Activated T-helper 2 cell treated with anti-CD3 and anti-CD28 coated beads, Interferon-gamma antibody, Interleukin-2, Interleukin-4, amounts not matched to agents 10 μg/mL and 5 μg/mL and 100 μg/mL, durations not matched to agents 14 hours and 24 hours and 36 hours (primary cell): Measurements from ENCODE around the gene KRTAP4-4. TPM values are rescaled to one million over a fixed set of nuclear protein-coding genes. Genes with fewer than 3 reads are reported as not detected.
"Not testable (repeated sequence)": the region's sequence is repeated elsewhere in the genome, so short reads cannot be mapped to it uniquely, and the experiment has no call there.

Source experiments
- DNase-seq: peaks from one replicate; pipeline ENCODE4 v3.0.0; 2021; ENCODE audit warnings: low spot score
- H3K27ac Mint-ChIP-seq: one replicate; pipeline ENCODE4 v1.8.0; 2021; ENCODE audit warnings: mixed read lengths
- H3K27me3 Mint-ChIP-seq: one replicate; pipeline ENCODE4 v1.8.0; 2021; ENCODE audit warnings: low read depth, mixed read lengths
- H3K36me3 Mint-ChIP-seq: one replicate; pipeline ENCODE4 v1.8.0; 2021; ENCODE audit warnings: low read depth, mixed read lengths
- H3K4me1 Mint-ChIP-seq: one replicate; pipeline ENCODE4 v1.8.0; 2021; ENCODE audit warnings: low read depth, mixed read lengths
- H3K4me3 Mint-ChIP-seq: one replicate; pipeline ENCODE4 v1.8.0; 2021; ENCODE audit warnings: low read depth, mild to moderate bottlenecking, moderate library complexity, mixed read lengths
- H3K9me3 Mint-ChIP-seq: one replicate; pipeline ENCODE4 v1.8.0; 2021; ENCODE audit warnings: mixed read lengths
- intact Hi-C: fragments of 100-400 bp; cut with micrococcal nuclease; formaldehyde crosslinking; loops from one replicate; pipeline ENCODE4 v1.15.1; 2023
- total RNA-seq: library from RNA; stranded (reverse); gene quantifications from 2 replicates; pipeline ENCODE4 v1.2.3, GENCODE V29; 2022

Gene KRTAP4-4
- total RNA-seq, 1 donor from 2014 or later: not detected

GRCh38 chr17:41141361-41141760 lies 19.2 kb downstream of the KRTAP4-4 start:
- no peaks in the 10 kb centered on the region for H3K27me3 Mint-ChIP-seq
- H3K4me3 Mint-ChIP-seq: no peak overlapping the region

GRCh38 chr17:41140360-41141131 lies 20.0 kb downstream of the KRTAP4-4 start, which contains the start of gene KRTAP4-6:
Gene KRTAP4-6, minus strand, starts transcription at chr17:41140544. Its CDS starts 57 bp downstream, at chr17:41140487.
- no peaks in the 10 kb centered on the region for H3K27me3 Mint-ChIP-seq
- no peak within 1 kb of the TSS for H3K4me3 Mint-ChIP-seq
- intact Hi-C loops: no loop called here
- no peak within 1 kb of the TSS for H3K27ac Mint-ChIP-seq
- no peaks in the 10 kb centered on the region for H3K36me3 Mint-ChIP-seq
- no peaks in the 10 kb centered on the region for H3K4me1 Mint-ChIP-seq
- DNase-seq: no peak
- H3K9me3 Mint-ChIP-seq: peaks cover 32% of the 10 kb centered on the region

More at GRCh38 chr17:41141361-41141760, 19.2 kb downstream of the KRTAP4-4 start:
- no peaks in the 10 kb centered on the region for H3K4me1 Mint-ChIP-seq
- H3K36me3 Mint-ChIP-seq: no peaks in the 10 kb centered on the region
- peaks cover 32% of the 10 kb centered on the region for H3K9me3 Mint-ChIP-seq
- H3K27ac Mint-ChIP-seq: no peak overlapping the region
- DNase-seq: no peak
- intact Hi-C loops: no loop called here

- H3K27ac Mint-ChIP-seq, DNase-seq, H3K27me3 Mint-ChIP-seq, H3K36me3 Mint-ChIP-seq, H3K4me3 Mint-ChIP-seq, H3K4me1 Mint-ChIP-seq, intact Hi-C loops: not testable (repeated sequence)
- peaks cover 29% of the 10 kb centered on the region for H3K9me3 Mint-ChIP-seq
Observed at GRCh38 chr17:41139865-41140264, 20.7 kb downstream of the KRTAP4-4 start.

- no peak for DNase-seq
- peaks cover 4% of the 10 kb centered on the region for H3K27me3 Mint-ChIP-seq
- no peaks in the 10 kb centered on the region for H3K4me1 Mint-ChIP-seq
- intact Hi-C loops: no loop called here
- H3K4me3 Mint-ChIP-seq: no peak overlapping the region
- no peak overlapping the region for H3K27ac Mint-ChIP-seq
- H3K9me3 Mint-ChIP-seq: no peaks in the 10 kb centered on the region
- H3K36me3 Mint-ChIP-seq: no peaks in the 10 kb centered on the region
Observed at GRCh38 chr17:41133880-41134735, 26.4 kb downstream of the KRTAP4-4 start.

- intact Hi-C loops: no loop called here
- Mint-ChIP-seq H3K4me1 (no peaks in the 10 kb centered on the region), H3K27me3 (peaks cover 4% of the 10 kb centered on the region), H3K9me3 (no peaks in the 10 kb centered on the region), H3K36me3 (no peaks in the 10 kb centered on the region), H3K27ac (no peak overlapping the region), H3K4me3 (no peak overlapping the region)
- DNase-seq: no peak
Observed at GRCh38 chr17:41131979-41132378, 28.6 kb downstream of the KRTAP4-4 start.

- Mint-ChIP-seq H3K9me3 (no peaks in the 10 kb centered on the region), H3K27me3 (peaks cover 17% of the 10 kb centered on the region), H3K4me3 (no peak overlapping the region), H3K36me3 (no peaks in the 10 kb centered on the region), H3K4me1 (no peaks in the 10 kb centered on the region), H3K27ac (no peak overlapping the region)
- no peak for DNase-seq
- intact Hi-C loops: no loop called here
Observed at GRCh38 chr17:41127371-41127770, 33.2 kb downstream of the KRTAP4-4 start.

- peaks cover 14% of the 10 kb centered on the region for H3K27me3 Mint-ChIP-seq
- intact Hi-C loops: no loop called here
- no peak overlapping the region for H3K27ac Mint-ChIP-seq
- H3K4me3 Mint-ChIP-seq: no peak overlapping the region
- H3K36me3 Mint-ChIP-seq: no peaks in the 10 kb centered on the region
- H3K9me3 Mint-ChIP-seq: no peaks in the 10 kb centered on the region
- no peaks in the 10 kb centered on the region for H3K4me1 Mint-ChIP-seq
- no peak for DNase-seq
Observed at GRCh38 chr17:41126412-41126811, 34.1 kb downstream of the KRTAP4-4 start.

- peaks cover 16% of the 10 kb centered on the region for H3K27me3 Mint-ChIP-seq
- intact Hi-C loops: no loop called here
Observed at GRCh38 chr17:41125064-41125463, 35.5 kb downstream of the KRTAP4-4 start.

GRCh38 chr17:41123991-41124371 lies 36.6 kb downstream of the KRTAP4-4 start, which contains the start of gene KRTAP4-12:
Gene KRTAP4-12, minus strand, starts transcription at chr17:41124182. Its CDS starts 60 bp downstream, at chr17:41124122.
- intact Hi-C loops, DNase-seq, H3K9me3 Mint-ChIP-seq, H3K27ac Mint-ChIP-seq, H3K4me1 Mint-ChIP-seq, H3K4me3 Mint-ChIP-seq, H3K36me3 Mint-ChIP-seq: not testable (repeated sequence)
- peaks cover 14% of the 10 kb centered on the region for H3K27me3 Mint-ChIP-seq

More at GRCh38 chr17:41125064-41125463, 35.5 kb downstream of the KRTAP4-4 start:
- no peak for DNase-seq
- Mint-ChIP-seq H3K27ac (no peak overlapping the region), H3K36me3 (no peaks in the 10 kb centered on the region), H3K4me3 (no peak overlapping the region), H3K9me3 (no peaks in the 10 kb centered on the region), H3K4me1 (peaks cover 2% of the 10 kb centered on the region)

GRCh38 chr17:41123292-41123990 lies 37.1 kb downstream of the KRTAP4-4 start:
- H3K4me1 Mint-ChIP-seq, H3K9me3 Mint-ChIP-seq, H3K27ac Mint-ChIP-seq, H3K4me3 Mint-ChIP-seq, H3K36me3 Mint-ChIP-seq, intact Hi-C loops, DNase-seq: not testable (repeated sequence)
- H3K27me3 Mint-ChIP-seq: peaks cover 14% of the 10 kb centered on the region

- peaks cover 14% of the 10 kb centered on the region for H3K27me3 Mint-ChIP-seq
- no peak overlapping the region for H3K4me3 Mint-ChIP-seq
- no peak for DNase-seq
- no peaks in the 10 kb centered on the region for H3K36me3 Mint-ChIP-seq
- H3K9me3 Mint-ChIP-seq: no peaks in the 10 kb centered on the region
- H3K4me1 Mint-ChIP-seq: peaks cover 3% of the 10 kb centered on the region
- no peak overlapping the region for H3K27ac Mint-ChIP-seq
- intact Hi-C loops: no loop called here
Observed at GRCh38 chr17:41121742-41122141, 38.8 kb downstream of the KRTAP4-4 start.
